ENCODE results near the gene SRRM1.
"Not testable (repeated sequence)": the region's sequence is repeated elsewhere in the genome, so short reads cannot be mapped to it uniquely, and the experiment has no call there.

Gene SRRM1

GRCh38 chr1:24643363-24644099, 429 bp downstream of the SRRM1 start:
- in situ Hi-C loops (cut with HindIII; ENCODE audit: low sequenced_read_pairs) = no loop called here

GRCh38 chr1:24644100-24644384, 940 bp downstream of the SRRM1 start:
- in situ Hi-C loops (cut with HindIII; ENCODE audit: low sequenced_read_pairs) = no loop called here

GRCh38 chr1:24648919-24649318, 5.8 kb downstream of the SRRM1 start:
- in situ Hi-C loops (cut with HindIII; ENCODE audit: low sequenced_read_pairs) = loop anchor here (5.0 kb wide), 1 partner anchor 118 kb away; no protein-coding TSS in a partner anchor

GRCh38 chr1:24652382-24652781, 9.3 kb downstream of the SRRM1 start:
- in situ Hi-C loops (cut with HindIII; ENCODE audit: low sequenced_read_pairs) = loop anchor here (25.0 kb wide), 2 partner anchors 435 to 560 kb away; no protein-coding TSS in a partner anchor

GRCh38 chr1:24654010-24654409, 10.9 kb downstream of the SRRM1 start:
- in situ Hi-C loops (cut with HindIII; ENCODE audit: low sequenced_read_pairs) = loop anchor here (25.0 kb wide), 2 partner anchors 433 to 558 kb away; no protein-coding TSS in a partner anchor

GRCh38 chr1:24656046-24656445, 12.9 kb downstream of the SRRM1 start:
- in situ Hi-C loops (cut with HindIII; ENCODE audit: low sequenced_read_pairs) = loop anchor here (25.0 kb wide), 2 partner anchors 431 to 556 kb away; no protein-coding TSS in a partner anchor

- in situ Hi-C loops (cut with HindIII; ENCODE audit: low sequenced_read_pairs) = loop anchor here (25.0 kb wide), 2 partner anchors 430 to 555 kb away; no protein-coding TSS in a partner anchor
Observed at GRCh38 chr1:24657781-24658180, 14.7 kb downstream of the SRRM1 start.

GRCh38 chr1:24659166-24659904, 16.2 kb downstream of the SRRM1 start:
- in situ Hi-C loops (cut with HindIII; ENCODE audit: low sequenced_read_pairs) = loop anchor here (25.0 kb wide), 2 partner anchors 428 to 553 kb away; no protein-coding TSS in a partner anchor

- in situ Hi-C loops (cut with HindIII; ENCODE audit: low sequenced_read_pairs) = loop anchor here (5.0 to 25.0 kb wide), 4 partner anchors 165 to 552 kb away; no protein-coding TSS in a partner anchor
Observed at GRCh38 chr1:24659993-24660665, 17.0 kb downstream of the SRRM1 start.

GRCh38 chr1:24664507-24665033, 21.5 kb downstream of the SRRM1 start:
- in situ Hi-C loops (cut with HindIII; ENCODE audit: low sequenced_read_pairs) = loop anchor here (5.0 to 25.0 kb wide), 5 partner anchors 160 to 548 kb away; no protein-coding TSS in a partner anchor

GRCh38 chr1:24666794-24667193, 23.7 kb downstream of the SRRM1 start:
- in situ Hi-C loops (cut with HindIII; ENCODE audit: low sequenced_read_pairs) = loop anchor here (5.0 to 25.0 kb wide), 4 partner anchors 158 to 546 kb away; no protein-coding TSS in a partner anchor

- in situ Hi-C loops (cut with HindIII; ENCODE audit: low sequenced_read_pairs) = loop anchor here (25.0 kb wide), 2 partner anchors 416 to 541 kb away; no protein-coding TSS in a partner anchor
Observed at GRCh38 chr1:24671372-24671771, 28.3 kb downstream of the SRRM1 start.

GRCh38 chr1:24672686-24673085, 29.6 kb downstream of the SRRM1 start:
- in situ Hi-C loops (cut with HindIII; ENCODE audit: low sequenced_read_pairs) = loop anchor here (25.0 kb wide), 2 partner anchors 415 to 540 kb away; no protein-coding TSS in a partner anchor

GRCh38 chr1:24673341-24673740, 30.2 kb downstream of the SRRM1 start:
- in situ Hi-C loops (cut with HindIII; ENCODE audit: low sequenced_read_pairs) = loop anchor here (25.0 kb wide), 2 partner anchors 414 to 539 kb away; no protein-coding TSS in a partner anchor

- in situ Hi-C loops (cut with HindIII; ENCODE audit: low sequenced_read_pairs) = not testable (repeated sequence)
Observed at GRCh38 chr1:24678421-24678820, 35.3 kb downstream of the SRRM1 start.

GRCh38 chr1:24679725-24680124, 36.6 kb downstream of the SRRM1 start:
- in situ Hi-C loops (cut with HindIII; ENCODE audit: low sequenced_read_pairs) = no loop called here

GRCh38 chr1:24683713-24684162, 40.6 kb downstream of the SRRM1 start:
- in situ Hi-C loops (cut with HindIII; ENCODE audit: low sequenced_read_pairs) = no loop called here

GRCh38 chr1:24688033-24688432, 44.9 kb downstream of the SRRM1 start:
- in situ Hi-C loops (cut with HindIII; ENCODE audit: low sequenced_read_pairs) = no loop called here

- in situ Hi-C loops (cut with HindIII; ENCODE audit: low sequenced_read_pairs) = no loop called here
Observed at GRCh38 chr1:24688621-24689195, 45.6 kb downstream of the SRRM1 start.

GRCh38 chr1:24691051-24691450, 47.9 kb downstream of the SRRM1 start:
- in situ Hi-C loops (cut with HindIII; ENCODE audit: low sequenced_read_pairs) = no loop called here
